GM21825 (cell line): Measurements from ENCODE around the gene ATP5MG.
"Not testable (repeated sequence)": the region's sequence is repeated elsewhere in the genome, so short reads cannot be mapped to it uniquely, and the experiment has no call there.

Experiments used
- ATAC-seq: cut with Tn5 transposase; IDR thresholded peaks from one replicate; pipeline ENCODE4 v1.9.1; 2021; ENCODE audit warnings: mild to moderate bottlenecking, moderate library complexity; ENCODE audit not compliant: unreplicated experiment

The ATP5MG gene, protein sequence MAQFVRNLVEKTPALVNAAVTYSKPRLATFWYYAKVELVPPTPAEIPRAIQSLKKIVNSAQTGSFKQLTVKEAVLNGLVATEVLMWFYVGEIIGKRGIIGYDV

GRCh38 chr11:118401151-118401879 is at the start of gene ATP5MG:
TSS of gene ATP5MG (plus strand) at chr11:118401606. CDS start at chr11:118401666, 60 bp downstream.
- ATAC-seq = peak; percentile 43

- no peak for ATAC-seq
Observed at GRCh38 chr11:118353084-118353710, 48.2 kb upstream of the ATP5MG start.

DNA sequence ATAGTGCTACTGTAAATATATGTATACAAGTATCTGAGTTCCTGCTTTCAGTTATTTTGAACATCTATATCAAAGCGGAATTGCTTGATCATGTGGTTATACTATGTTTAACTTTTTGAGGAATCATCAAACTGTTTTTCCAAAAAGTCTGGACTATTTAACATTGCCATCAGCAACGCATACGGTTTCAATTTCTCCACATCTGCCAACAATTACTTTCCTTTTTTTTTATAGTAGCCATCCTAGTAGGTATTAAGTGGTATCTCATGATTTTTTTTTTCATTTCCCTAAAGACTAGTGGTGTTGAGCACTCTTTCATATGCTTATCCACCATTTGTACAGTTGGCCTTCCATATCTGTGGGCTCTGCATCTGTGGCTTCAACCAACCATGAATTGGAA is 43.3 kb upstream of the ATP5MG start:
- ATAC-seq = no peak

DNA sequence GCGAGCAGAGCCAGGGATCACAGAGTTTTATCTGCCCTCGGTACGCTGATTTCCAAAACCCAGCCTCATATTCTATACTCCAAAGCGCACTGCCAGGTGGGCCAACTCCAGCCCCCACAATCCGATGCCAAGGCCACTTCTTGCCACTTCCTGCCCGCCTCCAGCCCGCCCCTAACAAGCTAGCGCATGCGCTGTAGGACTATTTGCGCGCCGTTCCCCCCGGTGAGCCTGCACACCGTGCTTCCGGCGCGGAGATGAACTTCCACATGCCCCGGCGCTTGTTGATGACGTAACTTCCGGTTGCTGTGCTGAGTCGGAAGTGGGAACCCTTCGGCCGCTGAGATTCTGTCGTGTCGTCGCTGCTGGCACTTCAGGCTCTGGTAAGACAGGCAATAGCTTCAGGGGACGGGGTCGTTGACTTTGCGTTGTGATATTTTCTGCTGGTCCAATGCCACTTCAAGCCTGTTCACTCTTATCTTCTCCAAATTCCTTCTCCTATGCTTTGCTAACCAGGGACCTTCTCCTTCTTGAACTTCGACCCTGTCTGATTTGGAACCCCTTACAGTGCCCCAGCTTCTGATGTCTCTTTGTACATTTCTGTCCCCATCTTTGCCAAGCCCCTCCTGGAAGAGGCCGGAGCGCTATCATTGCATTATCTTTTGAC is 42.0 kb upstream of the ATP5MG start, which contains the start of gene UBE4A:
Gene UBE4A, plus strand, starts transcription at position 306 of the 664 bp plus-strand sequence. CDS start 5,481 bp downstream, outside the sequence.
- ATAC-seq = peak; percentile 88

- no peak for ATAC-seq
Observed at GRCh38 chr11:118364956-118365615, 36.3 kb upstream of the ATP5MG start.

DNA sequence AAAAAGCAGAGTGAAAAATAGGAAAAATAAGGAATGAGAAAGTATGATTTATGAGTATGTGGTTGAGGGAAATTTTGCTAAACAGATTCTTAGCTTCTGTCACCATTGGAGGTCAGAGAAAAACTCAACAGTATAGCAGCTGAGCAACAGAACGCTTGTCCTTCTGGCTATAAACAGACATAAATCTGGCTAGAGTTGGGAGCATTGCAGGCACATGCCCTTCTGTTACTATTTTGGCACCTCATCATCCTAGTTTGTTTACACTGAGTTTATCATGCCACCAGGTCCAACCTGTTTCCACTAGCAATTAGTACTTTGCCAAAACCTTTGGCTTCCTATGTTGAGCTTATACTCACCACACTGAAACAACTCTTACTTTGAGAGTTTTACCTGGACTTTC is 35.1 kb upstream of the ATP5MG start:
- ATAC-seq = no peak

- ATAC-seq = no peak
Observed at GRCh38 chr11:118370774-118371173, 30.6 kb upstream of the ATP5MG start.

- ATAC-seq = no peak
Observed at GRCh38 chr11:118373263-118373662, 28.1 kb upstream of the ATP5MG start.

DNA sequence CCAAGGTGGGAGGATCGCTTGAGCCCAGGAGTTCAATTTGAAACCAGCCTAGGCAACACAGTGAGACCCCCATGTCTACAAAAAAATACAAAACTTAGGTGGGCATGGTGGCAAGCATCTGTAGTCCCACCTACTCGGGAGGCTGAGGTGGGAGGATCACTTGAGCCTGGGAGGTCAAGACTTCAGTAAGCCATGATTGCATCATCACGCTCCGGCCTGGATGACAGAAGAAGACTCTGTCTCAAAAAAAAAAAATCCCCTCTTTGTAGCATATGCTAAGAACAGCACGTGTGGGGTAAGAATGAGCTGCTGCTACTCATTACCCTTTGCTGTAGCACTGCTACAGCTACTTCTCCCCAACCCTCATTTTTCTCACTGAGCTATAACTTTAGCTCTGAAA is 27.5 kb upstream of the ATP5MG start:
- no peak for ATAC-seq

GRCh38 chr11:118374729-118375128 is 26.7 kb upstream of the ATP5MG start:
- no peak for ATAC-seq

DNA sequence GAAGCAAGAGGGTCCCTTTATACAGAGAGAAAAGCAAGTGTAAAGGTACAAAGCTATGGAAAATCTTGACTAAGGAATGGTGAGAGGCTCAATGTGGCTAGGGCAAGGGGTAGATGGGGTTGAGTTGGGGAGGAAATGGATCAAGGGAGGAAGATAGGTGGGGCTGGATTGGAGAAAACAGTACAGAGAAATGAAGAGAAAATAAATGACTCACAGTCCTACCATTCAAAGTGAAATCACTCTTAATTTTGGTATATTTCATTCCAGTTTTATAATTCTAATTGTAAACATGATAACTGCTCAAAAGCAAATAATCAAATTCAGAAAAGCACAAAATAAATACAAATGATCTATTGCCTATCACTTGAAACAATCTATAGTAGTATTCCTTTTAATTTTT is 25.4 kb upstream of the ATP5MG start:
- no peak for ATAC-seq

GRCh38 chr11:118379497-118379896 is 21.9 kb upstream of the ATP5MG start:
- no peak for ATAC-seq

GRCh38 chr11:118380571-118380970 is 20.8 kb upstream of the ATP5MG start:
- no peak for ATAC-seq

DNA sequence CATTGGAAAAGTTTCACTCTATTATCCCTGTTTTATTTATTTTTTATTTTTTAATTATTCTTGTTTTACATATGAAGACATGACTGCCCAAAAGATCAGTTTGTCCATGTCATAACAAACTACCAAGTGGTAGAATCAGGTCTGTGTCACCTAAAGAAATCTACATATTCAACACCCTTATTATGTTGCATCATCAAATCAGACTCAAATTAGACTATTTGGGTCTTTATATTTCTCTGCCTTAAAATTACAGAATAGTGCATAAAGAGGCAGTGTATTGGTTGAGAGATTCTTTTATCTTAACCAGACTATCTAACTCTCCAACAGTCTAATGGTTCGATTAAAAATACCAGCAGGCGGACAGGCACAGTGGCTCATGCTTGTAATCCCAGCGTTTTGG is 18.5 kb upstream of the ATP5MG start:
- ATAC-seq = no peak

DNA sequence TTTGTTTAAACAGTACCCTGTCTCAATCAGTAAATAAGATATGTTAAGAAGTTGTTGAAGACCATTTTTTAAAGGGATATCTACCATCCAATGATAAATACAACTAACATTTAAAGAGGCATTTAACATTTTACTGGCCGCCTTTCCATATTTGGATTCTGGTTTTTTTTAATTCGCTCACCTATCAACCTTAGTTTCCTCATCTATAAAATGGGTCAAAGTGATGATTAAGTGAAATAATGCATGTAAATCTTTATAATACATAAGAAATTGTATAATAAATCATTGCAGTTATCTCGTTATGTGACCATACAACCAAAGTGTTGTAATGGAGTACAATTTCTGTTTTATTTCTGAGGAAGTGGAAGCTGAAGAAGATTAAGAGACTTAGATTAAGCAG is 17.7 kb upstream of the ATP5MG start:
- no peak for ATAC-seq

DNA sequence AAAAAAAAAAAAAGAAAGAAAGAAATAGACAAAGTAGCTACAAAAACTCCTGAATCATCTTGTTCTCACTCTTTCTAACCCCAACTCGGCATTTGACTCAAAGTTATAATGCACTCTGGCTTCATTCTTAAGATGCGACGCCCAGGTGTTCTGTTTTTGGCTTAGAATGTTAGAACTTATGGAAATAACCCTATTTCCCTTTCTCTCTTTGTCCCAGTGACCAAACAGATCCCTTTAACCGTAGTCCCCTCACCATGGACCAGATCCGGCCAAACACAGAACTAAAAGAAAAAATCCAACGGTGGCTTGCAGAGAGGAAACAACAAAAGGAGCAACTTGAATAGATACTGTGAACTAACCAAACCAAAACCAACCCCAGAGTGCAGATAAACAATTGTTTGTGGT is 5.3 kb upstream of the ATP5MG start:
- no peak for ATAC-seq

GRCh38 chr11:118397448-118397847 is 4.0 kb upstream of the ATP5MG start:
- ATAC-seq = no peak

- ATAC-seq = no peak
Observed at GRCh38 chr11:118398791-118399559, 2.4 kb upstream of the ATP5MG start.

- ATAC-seq = peak; percentile 19
Observed at GRCh38 chr11:118401880-118402590, 629 bp downstream of the ATP5MG start.

- not testable (repeated sequence) for ATAC-seq
Observed at GRCh38 chr11:118402594-118402993, 1.2 kb downstream of the ATP5MG start.
